HG02870 (cell line): ENCODE measurements around the gene ZNF513.
A peak's percentile ranks its signal among the peaks of the same experiment; 100 is the strongest.

Experiments used
- ATAC-seq: cut with Tn5 transposase; IDR thresholded peaks from one replicate; pipeline ENCODE4 v1.9.1; 2021; ENCODE audit warnings: mild to moderate bottlenecking, moderate library complexity; ENCODE audit not compliant: unreplicated experiment

ZNF513 gene

GRCh38 chr2:27390822-27391679 is 10.5 kb upstream of the ZNF513 start:
- no peak for ATAC-seq

- ATAC-seq, result no peak
Measured at GRCh38 chr2:27381577-27382181, 1.1 kb upstream of the ZNF513 start.

- peak; percentile 30 for ATAC-seq
Measured at GRCh38 chr2:27379836-27380625, 503 bp downstream of the ZNF513 start.

- no peak for ATAC-seq
Measured at GRCh38 chr2:27379383-27379835, 1.1 kb downstream of the ZNF513 start.

- ATAC-seq, result no peak
Measured at GRCh38 chr2:27378809-27379290, 1.7 kb downstream of the ZNF513 start.

GRCh38 chr2:27378096-27378808 is 2.3 kb downstream of the ZNF513 start:
- no peak for ATAC-seq

- ATAC-seq, result no peak
Measured at GRCh38 chr2:27377618-27378095, 2.9 kb downstream of the ZNF513 start.

GRCh38 chr2:27376866-27377617 is 3.5 kb downstream of the ZNF513 start:
- no peak for ATAC-seq

- no peak for ATAC-seq
Measured at GRCh38 chr2:27376151-27376865, 4.2 kb downstream of the ZNF513 start.

GRCh38 chr2:27375513-27376099 is 4.9 kb downstream of the ZNF513 start:
- ATAC-seq, result no peak

GRCh38 chr2:27373567-27373966 is 7.0 kb downstream of the ZNF513 start:
- no peak for ATAC-seq

GRCh38 chr2:27372937-27373336 is 7.6 kb downstream of the ZNF513 start:
- ATAC-seq, result no peak

- ATAC-seq, result peak; percentile 27
Measured at GRCh38 chr2:27370816-27371620, 9.5 kb downstream of the ZNF513 start.

GRCh38 chr2:27370026-27370815 is 10.3 kb downstream of the ZNF513 start, which contains the start of the genes EIF2B4 and SNX17:
TSS of gene EIF2B4 (minus strand) at chr2:27370338. CDS start at chr2:27370314, 24 bp downstream.
TSS of gene SNX17 (plus strand) at chr2:27370616. CDS start at chr2:27370744, 128 bp downstream.
- ATAC-seq, result peak; percentile 87

GRCh38 chr2:27369471-27370025 is 11.0 kb downstream of the ZNF513 start:
- peak; percentile 1 for ATAC-seq

- no peak for ATAC-seq
Measured at GRCh38 chr2:27363933-27364332, 16.6 kb downstream of the ZNF513 start.
